ENCODE results near the gene LRFN2.

GRCh38 chr6:40427196-40427595, 160.0 kb downstream of the LRFN2 start:
- no peak for TF ChIP-seq CTCF (IDR thresholded peaks at IDR 0.05)
- no peak for TF ChIP-seq ZFX (IDR thresholded peaks at IDR 0.05; ENCODE audit: borderline replicate concordance)

Data from 22Rv1 (cell line).